GM23338 (cell line): ENCODE measurements around the gene NME9. TPM values are rescaled to one million over a fixed set of nuclear protein-coding genes. Genes with fewer than 3 reads are reported as not detected.

ENCODE experiments used
- ATAC-seq: fragments of 200-7000 bp; cut with Tn5 transposase; 3 replicates; pipeline ENCODE4 v1.9.1; 2020
- DNase-seq: peaks from one replicate; pipeline ENCODE4 v3.0.0-alpha.2; 2015; ENCODE audit warnings: low spot score
- H2AFZ ChIP-seq: fragments of 200-600 bp; sonication (generic); 2 replicates; pipeline ENCODE4 v1.8.0; 2016; ENCODE audit warnings: antibody characterized with exemption, mild to moderate bottlenecking, moderate library complexity
- H3F3A ChIP-seq: fragments of 200-600 bp; sonication (generic); replicated peaks from 2 replicates; pipeline ENCODE4 v1.8.0; 2017; ENCODE audit warnings: antibody characterized with exemption, mixed run types, low read depth
- H3K27ac ChIP-seq: fragments of 200-600 bp; sonication (generic); 2 replicates; pipeline ENCODE4 v1.6.1; 2016; ENCODE audit warnings: low read depth
- H3K27me3 ChIP-seq: fragments of 200-600 bp; sonication (generic); 2 replicates; pipeline ENCODE4 v1.8.0; 2016; ENCODE audit warnings: mild to moderate bottlenecking, mixed run types, moderate library complexity; ENCODE audit not compliant: insufficient read depth
- H3K36me3 ChIP-seq: fragments of 200-600 bp; sonication (generic); 2 replicates; pipeline ENCODE4 v1.8.0; 2016; ENCODE audit warnings: mild to moderate bottlenecking; ENCODE audit not compliant: insufficient read depth
- H3K4me1 ChIP-seq: fragments of 200-600 bp; sonication (generic); 2 replicates; pipeline ENCODE4 v1.8.0; 2016; ENCODE audit warnings: mild to moderate bottlenecking, moderate library complexity; ENCODE audit not compliant: insufficient read depth
- H3K4me2 ChIP-seq: fragments of 200-600 bp; sonication (generic); 2 replicates; pipeline ENCODE4 v1.7.1; 2017; ENCODE audit warnings: mixed run types
- H3K4me3 ChIP-seq: fragments of 200-600 bp; sonication (generic); 2 replicates; pipeline ENCODE4 v1.6.1; 2016; ENCODE audit warnings: mixed run types
- H3K79me2 ChIP-seq: fragments of 200-600 bp; sonication (generic); replicated peaks from 2 replicates; pipeline ENCODE4 v1.8.0; 2017; ENCODE audit warnings: mild to moderate bottlenecking; ENCODE audit not compliant: insufficient read depth
- H3K9me2 ChIP-seq: fragments of 200-600 bp; sonication (generic); 2 replicates; pipeline ENCODE4 v1.8.0; 2017; ENCODE audit not compliant: insufficient read depth
- H4K20me1 ChIP-seq: fragments of 200-600 bp; sonication (generic); replicated peaks from 2 replicates; pipeline ENCODE4 v1.8.0; 2017; ENCODE audit warnings: mild to moderate bottlenecking; ENCODE audit not compliant: insufficient read depth
- H3K27ac Mint-ChIP-seq: 2 replicates; pipeline ENCODE4 v1.8.0; 2020; ENCODE audit warnings: inconsistent platforms, mild to moderate bottlenecking, moderate library complexity, mixed read lengths
- H3K27me3 Mint-ChIP-seq: 3 replicates; pipeline ENCODE4 v1.8.0; 2022; ENCODE audit warnings: low read depth, mild to moderate bottlenecking, moderate library complexity, mixed read lengths, inconsistent platforms; ENCODE audit not compliant: insufficient read depth, poor library complexity
- H3K36me3 Mint-ChIP-seq: 3 replicates; pipeline ENCODE4 v1.8.0; 2021; ENCODE audit warnings: low read depth, mild to moderate bottlenecking, inconsistent platforms, moderate library complexity, mixed read lengths
- H3K4me1 Mint-ChIP-seq: 3 replicates; pipeline ENCODE4 v1.8.0; 2020; ENCODE audit warnings: mild to moderate bottlenecking, inconsistent platforms, mixed read lengths
- H3K4me3 Mint-ChIP-seq: 3 replicates; pipeline ENCODE4 v1.8.0; 2021; ENCODE audit warnings: moderate library complexity, mild to moderate bottlenecking, inconsistent platforms, mixed read lengths
- H3K9me3 Mint-ChIP-seq: 3 replicates; pipeline ENCODE4 v1.8.0; 2020; ENCODE audit warnings: moderate library complexity, mild to moderate bottlenecking, inconsistent platforms, mixed read lengths
- CREB1 ChIP-seq: fragments of 250-450 bp; sonication (Bioruptor Pico); IDR thresholded peaks from 2 replicates; pipeline ENCODE4 v1.5.0; 2020; ENCODE audit warnings: low read depth, mild to moderate bottlenecking, moderate library complexity
- EZH2 ChIP-seq: fragments of 200-600 bp; sonication (generic); IDR thresholded peaks from one replicate; pipeline ENCODE4 v1.8.0; 2017; ENCODE audit warnings: antibody characterized with exemption, mild to moderate bottlenecking, low read depth; ENCODE audit not compliant: unreplicated experiment
- EZH2phosphoT487 ChIP-seq: fragments of 200-600 bp; sonication (generic); IDR thresholded peaks from one replicate; pipeline ENCODE4 v1.8.1; 2018; ENCODE audit warnings: antibody characterized with exemption; ENCODE audit not compliant: unreplicated experiment
- JUNB ChIP-seq: IDR thresholded peaks from one replicate; pipeline ENCODE4 v1.6.1; 2016; ENCODE audit warnings: antibody characterized with exemption; ENCODE audit not compliant: unreplicated experiment
- NANOG ChIP-seq: IDR thresholded peaks from 2 replicates; pipeline ENCODE4 v1.6.1; 2016; ENCODE audit warnings: antibody characterized with exemption, borderline replicate concordance
- POLR2AphosphoS5 ChIP-seq: IDR thresholded peaks from 2 replicates; pipeline ENCODE4 v1.6.1; 2016; ENCODE audit warnings: antibody characterized with exemption, low read depth
- ZNF114 ChIP-seq: fragments of 250-450 bp; sonication (Bioruptor Pico); IDR thresholded peaks from 2 replicates; pipeline ENCODE4 v1.5.0; 2020; ENCODE audit warnings: mild to moderate bottlenecking, moderate library complexity
- ZNF462 ChIP-seq: fragments of 250-450 bp; sonication (Bioruptor Pico); IDR thresholded peaks from 2 replicates; pipeline ENCODE4 v1.5.0; 2020; ENCODE audit warnings: mild to moderate bottlenecking, moderate library complexity
- polyA plus RNA-seq: library from polyadenylated mRNA; unstranded; fragments of >200 nt; fragmentation: Nextera tagmentation; extraction: Ambion mirVana; gene quantifications from 2 replicates; pipeline ENCODE4 v1.2.1, GENCODE V29; 2016
- total RNA-seq: library from RNA; depleted of rRNA; stranded (reverse); fragments of >200 nt; shearing (Covaris generic); gene quantifications from 2 replicates; pipeline ENCODE4 v1.2.3, GENCODE V29; 2014
- TF ChIP-seq, protein P1 (sequence below), 2 experiments: fragments of 200-600 bp in 1 of 2; sonication (generic) in 1 of 2; conservative IDR thresholded peaks; 2 replicates each; pipeline versions ENCODE4 v1.5.1 to v1.6.1; 2016 to 2017; ENCODE audit warnings: antibody characterized with exemption in 2 of 2, low read depth in 2 of 2, mild to moderate bottlenecking in 2 of 2, moderate library complexity in 1 of 2

NME9 gene
- total and polyA plus RNA-seq, 2 experiments from 2014 or later, result 0.14 to 2.0 TPM

GRCh38 chr3:138289701-138290100 lies 40.0 kb downstream of the NME9 start:
- Histone ChIP-seq H3K36me3 (peaks cover 11% of the 10 kb centered on the region; the same call in 1 of the 2 replicates), H3K4me1 (no peaks in the 10 kb centered on the region), H3K79me2 (no peaks in the 10 kb centered on the region), H3F3A (no peaks in the 10 kb centered on the region), H4K20me1 (no peaks in the 10 kb centered on the region), H3K4me3 (no peak overlapping the region), H3K27ac (no peak overlapping the region), H3K9me2 (no peaks in the 10 kb centered on the region), H3K27me3 (no peaks in the 10 kb centered on the region), H3K4me2 (no peak overlapping the region), H2AFZ (no peak overlapping the region)
- no peak overlapping the region for H3K4me3 Mint-ChIP-seq
- TF ChIP-seq ZNF114 (CRISPR knock-in tag) (no peak), JUNB (no peak), POLR2AphosphoS5 (no peak), NANOG (no peak), EZH2 (no peak), ZNF462 (no peak), EZH2phosphoT487 (no peak), CREB1 (no peak)
- TF ChIP-seq, protein P1, sequence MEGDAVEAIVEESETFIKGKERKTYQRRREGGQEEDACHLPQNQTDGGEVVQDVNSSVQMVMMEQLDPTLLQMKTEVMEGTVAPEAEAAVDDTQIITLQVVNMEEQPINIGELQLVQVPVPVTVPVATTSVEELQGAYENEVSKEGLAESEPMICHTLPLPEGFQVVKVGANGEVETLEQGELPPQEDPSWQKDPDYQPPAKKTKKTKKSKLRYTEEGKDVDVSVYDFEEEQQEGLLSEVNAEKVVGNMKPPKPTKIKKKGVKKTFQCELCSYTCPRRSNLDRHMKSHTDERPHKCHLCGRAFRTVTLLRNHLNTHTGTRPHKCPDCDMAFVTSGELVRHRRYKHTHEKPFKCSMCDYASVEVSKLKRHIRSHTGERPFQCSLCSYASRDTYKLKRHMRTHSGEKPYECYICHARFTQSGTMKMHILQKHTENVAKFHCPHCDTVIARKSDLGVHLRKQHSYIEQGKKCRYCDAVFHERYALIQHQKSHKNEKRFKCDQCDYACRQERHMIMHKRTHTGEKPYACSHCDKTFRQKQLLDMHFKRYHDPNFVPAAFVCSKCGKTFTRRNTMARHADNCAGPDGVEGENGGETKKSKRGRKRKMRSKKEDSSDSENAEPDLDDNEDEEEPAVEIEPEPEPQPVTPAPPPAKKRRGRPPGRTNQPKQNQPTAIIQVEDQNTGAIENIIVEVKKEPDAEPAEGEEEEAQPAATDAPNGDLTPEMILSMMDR (conservative IDR thresholded peaks at IDR 0.05; ENCODE audit: low read depth in 2 of 2), result no peak
- no peak overlapping the region for H3K27ac Mint-ChIP-seq
- ATAC-seq, result no peak
- H3K36me3 Mint-ChIP-seq, result peaks cover 20% of the 10 kb centered on the region
- H3K27me3 Mint-ChIP-seq, result no peaks in the 10 kb centered on the region
- no peaks in the 10 kb centered on the region for H3K9me3 Mint-ChIP-seq
- no peak for DNase-seq
- no peaks in the 10 kb centered on the region for H3K4me1 Mint-ChIP-seq
